Cardiac muscle cell (in vitro differentiated cells and primary cell): Measurements from ENCODE around the gene TIMELESS. TPM values are rescaled to one million over a fixed set of nuclear protein-coding genes. Genes with fewer than 3 reads are reported as not detected.

Experiments
- DNase-seq, 2 donors: peaks; one replicate each; pipeline versions ENCODE4 v3.0.0 to v3.0.0-alpha.2; 2010 to 2017; ENCODE audit warnings: low read depth in 1 of 2, low spot score in 1 of 2
- H3K27ac ChIP-seq: fragments of 200-600 bp; sonication (generic); 2 replicates; pipeline ENCODE4 v1.5.1; 2016
- H3K27me3 ChIP-seq: fragments of 200-600 bp; sonication (generic); 2 replicates; pipeline ENCODE4 v1.6.0; 2016; ENCODE audit warnings: control low read depth
- H3K36me3 ChIP-seq: fragments of 200-600 bp; sonication (generic); 2 replicates; pipeline ENCODE4 v1.5.1; 2016; ENCODE audit warnings: control low read depth
- H3K4me1 ChIP-seq: fragments of 200-600 bp; sonication (generic); 2 replicates; pipeline ENCODE4 v1.8.1; 2017; ENCODE audit warnings: low read depth, mild to moderate bottlenecking, mixed run types
- H3K4me3 ChIP-seq: fragments of 200-600 bp; sonication (generic); 2 replicates; pipeline ENCODE4 v1.5.1; 2016; ENCODE audit warnings: mild to moderate bottlenecking
- H3K9me3 ChIP-seq: fragments of 200-600 bp; sonication (generic); 2 replicates; pipeline ENCODE4 v1.5.1; 2017; ENCODE audit warnings: low read depth, mild to moderate bottlenecking, control low read depth
- polyA plus RNA-seq: library from polyadenylated mRNA; unstranded; fragments of >200 nt; fragmentation: Nextera tagmentation; extraction: Ambion mirVana; gene quantifications from 2 replicates; pipeline ENCODE4 v1.2.1, GENCODE V29; 2016
- total RNA-seq: library from RNA; depleted of rRNA; stranded (reverse); fragments of >200 nt; gene quantifications from 2 replicates; pipeline ENCODE4 v1.2.3, GENCODE V29; 2016
- TF ChIP-seq, protein P1 (sequence below): IDR thresholded peaks from 2 replicates; pipeline ENCODE4 v1.5.1; 2012; ENCODE audit warnings: low read depth, mild to moderate bottlenecking, low read length

TIMELESS gene
- total and polyA plus RNA-seq, 2 experiments from 2014 or later = 19.6 to 22.7 TPM

DNA sequence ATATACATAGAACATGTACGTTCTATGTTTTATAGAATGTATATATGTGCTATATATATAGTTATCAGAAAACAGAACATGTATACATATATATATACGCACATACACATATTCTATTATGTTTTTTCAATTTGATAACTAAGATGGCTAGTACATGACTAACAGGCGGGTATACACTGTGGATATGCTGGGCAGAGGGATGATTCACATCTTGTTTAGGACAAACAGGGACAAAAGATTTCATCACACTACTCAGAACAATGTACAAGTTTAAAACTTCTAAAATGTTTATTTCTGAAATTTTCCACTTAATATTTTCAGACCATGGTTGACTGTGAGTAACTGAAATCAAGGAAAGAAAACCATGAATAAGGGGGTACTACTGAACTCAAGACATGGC is 17.4 kb downstream of the TIMELESS start:
- H3K4me3 ChIP-seq = no peak overlapping the region
- TF ChIP-seq, protein P1, sequence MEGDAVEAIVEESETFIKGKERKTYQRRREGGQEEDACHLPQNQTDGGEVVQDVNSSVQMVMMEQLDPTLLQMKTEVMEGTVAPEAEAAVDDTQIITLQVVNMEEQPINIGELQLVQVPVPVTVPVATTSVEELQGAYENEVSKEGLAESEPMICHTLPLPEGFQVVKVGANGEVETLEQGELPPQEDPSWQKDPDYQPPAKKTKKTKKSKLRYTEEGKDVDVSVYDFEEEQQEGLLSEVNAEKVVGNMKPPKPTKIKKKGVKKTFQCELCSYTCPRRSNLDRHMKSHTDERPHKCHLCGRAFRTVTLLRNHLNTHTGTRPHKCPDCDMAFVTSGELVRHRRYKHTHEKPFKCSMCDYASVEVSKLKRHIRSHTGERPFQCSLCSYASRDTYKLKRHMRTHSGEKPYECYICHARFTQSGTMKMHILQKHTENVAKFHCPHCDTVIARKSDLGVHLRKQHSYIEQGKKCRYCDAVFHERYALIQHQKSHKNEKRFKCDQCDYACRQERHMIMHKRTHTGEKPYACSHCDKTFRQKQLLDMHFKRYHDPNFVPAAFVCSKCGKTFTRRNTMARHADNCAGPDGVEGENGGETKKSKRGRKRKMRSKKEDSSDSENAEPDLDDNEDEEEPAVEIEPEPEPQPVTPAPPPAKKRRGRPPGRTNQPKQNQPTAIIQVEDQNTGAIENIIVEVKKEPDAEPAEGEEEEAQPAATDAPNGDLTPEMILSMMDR = no peak

DNA sequence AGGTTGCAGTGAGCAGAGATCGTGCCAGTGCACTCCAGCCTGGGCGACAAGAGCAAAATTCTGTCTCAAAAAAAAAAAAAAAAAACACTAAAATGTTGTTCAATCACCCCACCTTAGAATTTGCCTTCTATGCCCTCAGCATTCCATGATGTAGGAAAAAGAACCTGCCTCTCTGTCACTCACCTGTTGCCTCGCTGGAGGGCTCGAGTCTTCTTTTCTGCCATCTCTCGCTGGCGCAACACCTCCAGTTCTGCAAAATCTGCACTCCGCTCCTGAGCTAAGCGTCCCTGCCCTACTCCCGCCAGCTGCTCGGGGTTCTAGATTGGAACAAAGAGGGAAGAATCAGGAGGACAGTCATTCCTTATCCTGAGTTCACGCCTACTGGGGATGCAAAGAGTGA is 17.9 kb downstream of the TIMELESS start:
- Histone ChIP-seq H3K27ac (no peak overlapping the region), H3K27me3 (no peaks in the 10 kb centered on the region), H3K36me3 (peaks cover 3% of the 10 kb centered on the region), H3K9me3 (no peaks in the 10 kb centered on the region), H3K4me3 (no peak overlapping the region), H3K4me1 (no peaks in the 10 kb centered on the region)
- TF ChIP-seq, protein P1 = no peak
- no peak for DNase-seq

More for the DNA sequence above, 17.4 kb downstream of the TIMELESS start:
- Histone ChIP-seq H3K4me1 (no peaks in the 10 kb centered on the region), H3K36me3 (peaks cover 3% of the 10 kb centered on the region), H3K27me3 (no peaks in the 10 kb centered on the region), H3K27ac (no peak overlapping the region), H3K9me3 (no peaks in the 10 kb centered on the region)
- peak in 1 of 2 donors; percentile 60 for DNase-seq

DNA sequence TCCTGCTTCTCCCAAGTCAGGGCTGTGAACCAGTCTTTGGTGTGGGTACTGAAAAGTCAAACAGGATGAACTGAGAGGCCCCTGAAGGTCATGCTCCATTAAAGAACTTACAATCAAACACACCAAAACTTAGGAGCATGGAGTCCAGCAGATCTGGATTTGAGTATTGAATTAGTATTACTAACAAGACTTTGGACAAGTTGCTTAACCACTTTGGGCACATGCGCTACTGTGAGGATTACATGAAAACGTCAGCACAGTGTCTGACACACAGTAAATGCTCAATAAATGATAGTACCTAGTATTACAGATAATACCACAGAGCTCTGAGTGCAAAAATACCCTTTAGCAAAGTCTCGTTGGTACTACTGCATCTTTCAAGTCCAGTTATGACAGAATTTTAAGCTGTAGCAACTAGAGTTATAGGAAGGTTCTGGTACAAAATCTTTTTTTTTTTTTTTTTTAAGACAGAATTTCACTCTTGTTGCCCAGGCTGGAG is 23.2 kb downstream of the TIMELESS start:
- no peak for DNase-seq
- no peaks in the 10 kb centered on the region for H3K9me3 ChIP-seq
- no peak overlapping the region for H3K27ac ChIP-seq
- H3K4me3 ChIP-seq = no peak overlapping the region
- peaks cover 6% of the 10 kb centered on the region for H3K36me3 ChIP-seq
- H3K4me1 ChIP-seq = no peaks in the 10 kb centered on the region
- no peaks in the 10 kb centered on the region for H3K27me3 ChIP-seq
- TF ChIP-seq, protein P1 = no peak

DNA sequence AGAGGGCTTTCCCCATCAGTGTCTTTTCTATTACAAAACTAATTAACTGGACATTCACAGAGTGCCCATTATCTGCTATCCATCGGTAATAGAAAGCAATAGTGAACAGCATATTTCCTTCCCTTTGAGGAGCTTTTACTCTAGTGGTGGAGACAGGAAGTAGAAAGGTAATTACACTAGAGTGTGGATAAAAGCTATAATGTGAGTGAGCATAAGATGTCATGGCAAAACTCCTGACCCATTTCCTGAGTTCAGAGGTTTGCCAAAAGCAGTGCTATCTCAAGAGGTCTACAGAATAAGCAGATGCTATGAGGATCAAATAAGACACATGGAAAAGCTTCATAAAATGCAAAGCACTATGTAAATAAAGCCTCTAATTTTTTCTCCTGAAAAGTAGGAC is 24.0 kb downstream of the TIMELESS start:
- Histone ChIP-seq H3K4me3 (no peak overlapping the region), H3K9me3 (no peaks in the 10 kb centered on the region), H3K27ac (no peak overlapping the region), H3K4me1 (no peaks in the 10 kb centered on the region), H3K27me3 (no peaks in the 10 kb centered on the region), H3K36me3 (peaks cover 6% of the 10 kb centered on the region)
- TF ChIP-seq, protein P1 = no peak
- no peak for DNase-seq

DNA sequence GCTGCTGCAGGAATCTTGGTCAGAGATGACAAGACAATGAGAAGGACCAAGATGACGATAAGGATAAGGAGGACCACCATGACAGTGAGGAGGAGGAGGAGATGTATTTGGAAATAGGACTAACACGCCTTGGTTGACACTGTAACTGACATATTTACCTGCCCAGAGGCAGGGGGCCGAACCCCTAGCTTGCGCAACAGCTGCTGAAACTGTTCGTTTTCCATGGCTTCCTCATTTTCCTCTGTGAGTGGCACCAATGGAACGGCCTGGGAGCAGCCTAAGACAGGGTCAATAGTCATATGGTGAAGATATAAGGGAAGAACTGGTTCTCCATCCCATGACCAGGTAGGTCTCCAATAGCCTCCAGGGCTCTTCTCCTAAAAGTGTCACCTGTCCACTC is 28.8 kb downstream of the TIMELESS start:
- Histone ChIP-seq H3K27me3 (no peaks in the 10 kb centered on the region), H3K9me3 (no peaks in the 10 kb centered on the region), H3K36me3 (peaks cover 4% of the 10 kb centered on the region), H3K4me1 (no peaks in the 10 kb centered on the region), H3K27ac (no peak overlapping the region), H3K4me3 (no peak overlapping the region)
- TF ChIP-seq, protein P1 = no peak
- DNase-seq = no peak

DNA sequence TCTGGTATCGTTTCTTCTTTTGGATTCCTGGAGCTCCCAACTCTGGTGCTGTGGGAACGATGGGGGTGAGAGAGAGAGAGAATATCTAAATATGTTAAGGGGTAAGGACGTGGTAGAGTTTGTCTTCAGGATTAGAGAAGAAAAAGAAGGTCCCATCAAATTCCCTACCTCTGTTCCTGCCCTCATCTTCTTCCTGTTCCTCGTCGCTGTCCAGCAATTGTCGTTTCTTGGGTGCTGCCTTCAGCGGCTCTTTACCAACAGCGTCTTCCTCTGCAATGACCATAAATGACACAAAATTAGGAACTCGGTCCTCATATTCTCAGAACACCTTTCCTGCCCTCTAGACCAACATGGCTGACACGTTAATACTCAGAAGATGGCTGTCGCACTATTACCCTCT is 31.5 kb downstream of the TIMELESS start:
- H3K4me3 ChIP-seq = no peak overlapping the region
- TF ChIP-seq, protein P1 = no peak

More for the DNA sequence above, 31.5 kb downstream of the TIMELESS start:
- H3K9me3 ChIP-seq = no peaks in the 10 kb centered on the region
- H3K36me3 ChIP-seq = no peaks in the 10 kb centered on the region
- H3K4me1 ChIP-seq = no peaks in the 10 kb centered on the region
- DNase-seq = no peak
- H3K27me3 ChIP-seq = no peaks in the 10 kb centered on the region
- no peak overlapping the region for H3K27ac ChIP-seq
